HEK293 (cell line): ENCODE measurements around the gene EIF4E1B.

ENCODE experiments used
- MZF1 ChIP-seq: fragments of 450-650 bp; formaldehyde crosslinking; IDR thresholded peaks from 2 replicates; pipeline ENCODE4 v1.5.1; 2017; ENCODE audit warnings: missing biosample characterization, missing genetic modification characterization, borderline replicate concordance
- YY1 ChIP-seq: fragments of 450-650 bp; formaldehyde crosslinking; IDR thresholded peaks from 2 replicates; pipeline ENCODE4 v1.5.1; 2018; ENCODE audit warnings: missing biosample characterization, missing genetic modification characterization
- ZNF169 ChIP-seq: fragments of 450-650 bp; formaldehyde crosslinking; IDR thresholded peaks from 2 replicates; pipeline ENCODE4 v1.5.1; 2016; ENCODE audit warnings: missing biosample characterization, missing genetic modification characterization
- ZNF623 ChIP-seq: fragments of 450-650 bp; formaldehyde crosslinking; IDR thresholded peaks from 2 replicates; pipeline ENCODE4 v1.5.1; 2016; ENCODE audit warnings: missing biosample characterization, missing genetic modification characterization
- TF ChIP-seq, protein P1 (sequence below): fragments of 450-650 bp; formaldehyde crosslinking; IDR thresholded peaks from 2 replicates; pipeline ENCODE4 v1.5.1; 2016; ENCODE audit warnings: missing biosample characterization, missing genetic modification characterization

DNA sequence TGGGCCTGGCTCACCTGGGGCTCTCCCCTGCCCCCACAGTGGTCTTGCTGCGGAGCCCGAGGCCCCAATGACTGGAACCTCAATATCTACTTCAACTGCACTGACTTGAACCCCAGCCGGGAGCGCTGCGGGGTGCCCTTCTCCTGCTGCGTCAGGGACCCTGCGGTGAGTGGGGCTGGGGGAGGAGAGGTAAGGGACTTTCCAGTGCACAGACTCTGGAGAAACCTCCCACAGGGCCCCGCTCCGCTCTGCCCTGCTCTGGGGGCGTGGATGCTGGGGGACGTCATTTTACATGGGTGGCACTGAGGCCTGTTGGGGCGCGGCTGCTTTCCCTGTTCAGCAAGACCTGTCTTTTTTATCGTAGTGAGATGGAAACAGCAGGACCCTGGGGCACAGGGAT lies 24.4 kb downstream of the EIF4E1B start:
- TF ChIP-seq ZNF623 (tag by site-specific recombination) (no peak), ZNF169 (tag by site-specific recombination) (no peak), YY1 (tag by site-specific recombination) (no peak), MZF1 (tag by site-specific recombination) (no peak)
- TF ChIP-seq, protein P1, sequence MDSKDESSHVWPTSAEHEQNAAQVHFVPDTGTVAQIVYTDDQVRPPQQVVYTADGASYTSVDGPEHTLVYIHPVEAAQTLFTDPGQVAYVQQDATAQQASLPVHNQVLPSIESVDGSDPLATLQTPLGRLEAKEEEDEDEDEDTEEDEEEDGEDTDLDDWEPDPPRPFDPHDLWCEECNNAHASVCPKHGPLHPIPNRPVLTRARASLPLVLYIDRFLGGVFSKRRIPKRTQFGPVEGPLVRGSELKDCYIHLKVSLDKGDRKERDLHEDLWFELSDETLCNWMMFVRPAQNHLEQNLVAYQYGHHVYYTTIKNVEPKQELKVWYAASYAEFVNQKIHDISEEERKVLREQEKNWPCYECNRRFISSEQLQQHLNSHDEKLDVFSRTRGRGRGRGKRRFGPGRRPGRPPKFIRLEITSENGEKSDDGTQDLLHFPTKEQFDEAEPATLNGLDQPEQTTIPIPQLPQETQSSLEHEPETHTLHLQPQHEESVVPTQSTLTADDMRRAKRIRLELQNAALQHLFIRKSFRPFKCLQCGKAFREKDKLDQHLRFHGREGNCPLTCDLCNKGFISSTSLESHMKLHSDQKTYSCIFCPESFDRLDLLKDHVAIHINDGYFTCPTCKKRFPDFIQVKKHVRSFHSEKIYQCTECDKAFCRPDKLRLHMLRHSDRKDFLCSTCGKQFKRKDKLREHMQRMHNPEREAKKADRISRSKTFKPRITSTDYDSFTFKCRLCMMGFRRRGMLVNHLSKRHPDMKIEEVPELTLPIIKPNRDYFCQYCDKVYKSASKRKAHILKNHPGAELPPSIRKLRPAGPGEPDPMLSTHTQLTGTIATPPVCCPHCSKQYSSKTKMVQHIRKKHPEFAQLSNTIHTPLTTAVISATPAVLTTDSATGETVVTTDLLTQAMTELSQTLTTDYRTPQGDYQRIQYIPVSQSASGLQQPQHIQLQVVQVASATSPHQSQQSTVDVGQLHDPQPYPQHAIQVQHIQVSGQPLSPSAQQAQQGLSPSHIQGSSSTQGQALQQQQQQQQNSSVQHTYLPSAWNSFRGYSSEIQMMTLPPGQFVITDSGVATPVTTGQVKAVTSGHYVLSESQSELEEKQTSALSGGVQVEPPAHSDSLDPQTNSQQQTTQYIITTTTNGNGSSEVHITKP (tag by site-specific recombination) = no peak
